GM12878 (cell line): Measurements from ENCODE around the gene SHANK1. TPM values are rescaled to one million over a fixed set of nuclear protein-coding genes. Genes with fewer than 3 reads are reported as not detected.

Source experiments
- ATAC-seq: fragments of 200-7000 bp; cut with Tn5 transposase; 3 replicates; pipeline ENCODE4 v1.9.1; 2020; ENCODE audit warnings: mild to moderate bottlenecking, moderate library complexity
- BruUV-seq: library from RNA; stranded (reverse); fragments of 400-500 nt; replicated peaks from 2 replicates; lab custom pipeline; 2021; lab: Mats Ljungman, UMichigan
- CTCF ChIA-PET: fragments of 300-600 bp; sonication (Branson Sonifier 250); formaldehyde crosslinking; extraction: SDS; loops from one replicate; lab custom pipeline; 2021; ENCODE audit warnings: inconsistent platforms; lab: Yijun Ruan, JAX
- POLR2A ChIA-PET: fragments of 350-600 bp; formaldehyde crosslinking; extraction: SDS; loops from one replicate; lab custom pipeline; 2021; ENCODE audit warnings: inconsistent platforms; lab: Charles Lee
- RAD21 ChIA-PET: fragments of 300-600 bp; sonication (Branson Sonifier 250); formaldehyde crosslinking; loops from one replicate; lab custom pipeline; 2023; ENCODE audit warnings: antibody characterized with exemption; ENCODE audit not compliant: unreplicated experiment; lab: Charles Lee
- SMC1A ChIA-PET: fragments of 300-600 bp; sonication (Branson Sonifier 250); formaldehyde crosslinking; loops from one replicate; lab custom pipeline; 2023; ENCODE audit not compliant: unreplicated experiment, uncharacterized antibody; lab: Charles Lee
- DNase-seq: peaks from one replicate; pipeline ENCODE4 v3.0.0-alpha.2; 2011; ENCODE audit warnings: low read depth, low spot score
- FAIRE-seq: peaks from 3 replicates; lab custom pipeline; 2011; peaks lifted over from hg19 to GRCh38; lab: Jason Lieb, UNC
- H2AFZ ChIP-seq: 2 replicates; pipeline ENCODE4 v1.6.0; 2011; ENCODE audit warnings: low read depth, low read length, control low read depth; ENCODE audit not compliant: control insufficient read depth
- H3K27ac ChIP-seq: 2 replicates; pipeline ENCODE4 v1.5.1; 2011; ENCODE audit warnings: control low read depth; ENCODE audit not compliant: control insufficient read depth, insufficient read depth
- H3K27me3 ChIP-seq, 2 experiments: replicated peaks in 1 of 2; 2 replicates each; pipeline versions ENCODE4 v1.6.0 to v1.6.1; 2011; ENCODE audit warnings: low read length in 1 of 2; ENCODE audit not compliant: control insufficient read depth in 2 of 2, insufficient read depth in 2 of 2
- H3K36me3 ChIP-seq, 2 experiments: 2 replicates each; pipeline ENCODE4 v1.5.1; 2011; ENCODE audit warnings: low read length in 1 of 2; ENCODE audit not compliant: control insufficient read depth in 2 of 2, insufficient read depth in 2 of 2
- H3K4me1 ChIP-seq: 2 replicates; pipeline ENCODE4 v1.6.1; 2011; ENCODE audit warnings: mild to moderate bottlenecking, low read length, moderate library complexity, mixed read lengths; ENCODE audit not compliant: control insufficient read depth, insufficient read depth
- H3K4me2 ChIP-seq: 2 replicates; pipeline ENCODE4 v1.6.0; 2011; ENCODE audit warnings: control low read depth; ENCODE audit not compliant: control insufficient read depth, insufficient read depth
- H3K4me3 ChIP-seq: fragments of 200-600 bp; sonication (generic); 2 replicates; pipeline ENCODE4 v1.5.1; 2016
- H3K79me2 ChIP-seq: 2 replicates; pipeline ENCODE4 v1.6.0; 2011; ENCODE audit warnings: low read length; ENCODE audit not compliant: control insufficient read depth, insufficient read depth
- H3K9ac ChIP-seq: 2 replicates; pipeline ENCODE4 v1.8.0; 2011; ENCODE audit warnings: low read length, control low read depth, mixed read lengths; ENCODE audit not compliant: control insufficient read depth, insufficient read depth
- H3K9me3 ChIP-seq: replicated peaks from 3 replicates; pipeline ENCODE4 v1.5.1; 2011; ENCODE audit warnings: mild to moderate bottlenecking, low read length; ENCODE audit not compliant: control insufficient read depth, insufficient read depth
- H4K20me1 ChIP-seq: 2 replicates; pipeline ENCODE4 v1.6.0; 2011; ENCODE audit not compliant: control insufficient read depth, insufficient read depth
- ATF3 ChIP-seq: IDR thresholded peaks from 2 replicates; pipeline ENCODE4 v1.6.1; 2011; ENCODE audit warnings: low read depth, mild to moderate bottlenecking, low read length, moderate library complexity, borderline replicate concordance; ENCODE audit errors: extremely low read depth
- CHD1 ChIP-seq: IDR thresholded peaks from 2 replicates; pipeline ENCODE4 v1.6.1; 2012; ENCODE audit warnings: low read depth, low read length, improper control_type of control experiment
- CREB1 ChIP-seq: IDR thresholded peaks from 2 replicates; pipeline ENCODE4 v1.6.1; 2012; ENCODE audit warnings: low read depth, mild to moderate bottlenecking, inconsistent platforms
- ELK1 ChIP-seq: IDR thresholded peaks from 2 replicates; pipeline ENCODE4 v1.6.1; 2012; ENCODE audit warnings: low read depth, low read length, improper control_type of control experiment
- JUND ChIP-seq: IDR thresholded peaks from 2 replicates; pipeline ENCODE4 v1.6.1; 2012; ENCODE audit warnings: low read depth, mild to moderate bottlenecking, low read length, improper control_type of control experiment, moderate library complexity
- NRF1 ChIP-seq: conservative IDR thresholded peaks from 2 replicates; pipeline ENCODE4 v1.6.1; 2011; ENCODE audit warnings: mild to moderate bottlenecking, low read depth, low read length, improper control_type of control experiment
- PAX8 ChIP-seq: fragments of 450-650 bp; IDR thresholded peaks from 2 replicates; pipeline ENCODE4 v1.6.1; 2017; ENCODE audit warnings: mild to moderate bottlenecking, moderate library complexity
- POLR2AphosphoS2 ChIP-seq: IDR thresholded peaks from 2 replicates; pipeline ENCODE4 v1.6.1; 2011; ENCODE audit warnings: low read depth, mild to moderate bottlenecking, low read length, improper control_type of control experiment, moderate library complexity
- POLR2AphosphoS5 ChIP-seq: IDR thresholded peaks from 2 replicates; pipeline ENCODE4 v1.6.1; 2011; ENCODE audit warnings: mild to moderate bottlenecking, low read length, inconsistent platforms
- SIX5 ChIP-seq: IDR thresholded peaks from 2 replicates; pipeline ENCODE4 v1.6.1; 2011; ENCODE audit warnings: mild to moderate bottlenecking, low read depth, low read length, moderate library complexity; ENCODE audit not compliant: severe bottlenecking
- SMARCA5 ChIP-seq: fragments of 450-650 bp; IDR thresholded peaks from 2 replicates; pipeline ENCODE4 v1.6.1; 2017; ENCODE audit warnings: mild to moderate bottlenecking
- ZNF207 ChIP-seq: fragments of 450-650 bp; IDR thresholded peaks from 2 replicates; pipeline ENCODE4 v1.6.1; 2014; ENCODE audit warnings: antibody characterized with exemption, mild to moderate bottlenecking, borderline replicate concordance
- WGBS: methylation state at CpG from one replicate; pipeline ENCODE4 v1.1.6; 2016; ENCODE audit warnings: low lambda C conversion rate; ENCODE audit not compliant: insufficient replicate concordance, insufficient coverage; ENCODE audit errors: missing lambda C conversion rate; 5-methylcytosine and 5-hydroxymethylcytosine counted together
- in situ Hi-C: fragments of 300-500 bp; cut with MboI; formaldehyde crosslinking; loops from 9 replicates; pipeline ENCODE4 v1.14.3; 2018; ENCODE audit warnings: mixed read lengths
- intact Hi-C: fragments of 100-400 bp; cut with micrococcal nuclease; formaldehyde crosslinking; loops from one replicate; pipeline ENCODE4 v1.14.2; 2022; ENCODE audit not compliant: unreplicated experiment
- polyA plus RNA-seq, 11 experiments: library from polyadenylated mRNA; depleted of rRNA in 4 of 11; unstranded in 6 of 11; stranded (reverse) in 5 of 11; fragments of >200 nt; fragmentation: Nextera tagmentation in 4 of 11; fragmentation: Illumina TruSeq in 1 of 11; extraction: Ambion mirVana in 4 of 11; extraction: Trizol in 1 of 11; gene quantifications; 1 replicate in 1 of 11; 2 replicates in 10 of 11; pipeline versions ENCODE4 v1.2.1 to v1.2.3, GENCODE V29; 2011 to 2016; ENCODE audit warnings: inconsistent platforms in 2 of 11, missing spikeins in 2 of 11, low read depth in 1 of 11
- total RNA-seq, 4 experiments: library from RNA; depleted of rRNA in 3 of 4; stranded (reverse); fragments of >200 nt in 3 of 4; fragmentation: Illumina TruSeq in 1 of 4; extraction: Trizol in 1 of 4; gene quantifications; 2 replicates each; pipeline versions ENCODE4 v1.2.1 to v1.2.3, GENCODE V29; 2013 to 2021
- TF ChIP-seq, protein P1 (sequence below), 3 experiments: IDR thresholded peaks in 2 of 3; conservative IDR thresholded peaks in 1 of 3; 2 replicates each; pipeline ENCODE4 v1.5.1; 2011; ENCODE audit warnings: low read depth in 3 of 3, low read length in 3 of 3, mild to moderate bottlenecking in 3 of 3, control low read depth in 2 of 3, moderate library complexity in 2 of 3, inconsistent platforms in 1 of 3, mixed read lengths in 1 of 3; ENCODE audit not compliant: control insufficient read depth in 2 of 3, insufficient read depth in 1 of 3; ENCODE audit errors: extremely low read depth in 1 of 3

The SHANK1 gene
- total and polyA plus RNA-seq, 10 of the 15 experiments (the other 5 are each of a cell fraction or from before 2014, with no cell fraction given) = not detected

DNA sequence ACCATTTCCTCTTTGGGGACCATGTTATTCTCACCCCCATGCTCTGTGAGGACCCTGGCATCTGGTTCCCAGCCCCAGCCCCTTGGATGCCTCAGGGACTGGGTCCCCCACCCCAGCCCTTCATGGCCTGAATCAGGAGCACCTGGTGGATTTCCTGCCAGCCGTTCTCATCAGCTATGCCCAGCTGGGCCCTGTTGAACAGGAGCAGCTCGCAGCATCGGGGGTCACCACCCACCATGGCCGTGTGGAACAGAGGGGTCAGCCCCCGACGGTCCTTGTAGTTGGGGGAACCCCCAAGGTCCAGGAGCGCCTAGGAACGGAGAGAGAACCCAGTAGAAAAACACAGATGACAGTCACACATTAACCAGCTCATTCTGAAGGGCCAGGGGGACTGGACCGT, 7.8 kb downstream of the SHANK1 start:
- no peak overlapping the region for H2AFZ ChIP-seq
- H3K9me3 ChIP-seq = no peaks in the 10 kb centered on the region
- no peak overlapping the region for H3K27ac ChIP-seq
- RAD21 ChIA-PET = no interaction called here
- in situ Hi-C loops = no loop called here
- H3K9ac ChIP-seq = no peak overlapping the region
- ATAC-seq (no peak), FAIRE-seq (no peak), DNase-seq (no peak)
- H3K27me3 ChIP-seq = peaks cover 0 to 2% of the 10 kb centered on the region in 2 experiments; a peak in 2 of 4 replicates
- no peaks in the 10 kb centered on the region for H3K79me2 ChIP-seq
- SMC1A ChIA-PET = no interaction called here
- no peak overlapping the region for H3K4me3 ChIP-seq
- POLR2A ChIA-PET = no interaction called here
- H4K20me1 ChIP-seq = no peaks in the 10 kb centered on the region
- 4% methylated on average over 9 of the region's 9 CpGs for WGBS
- BruUV-seq = no TSS peak
- H3K4me1 ChIP-seq = no peaks in the 10 kb centered on the region
- no peak overlapping the region for H3K4me2 ChIP-seq
- CTCF ChIA-PET = interaction anchor here (0.6 kb wide), 1 partner anchor 13 kb away, joined by 3 read pairs; no protein-coding TSS in a partner anchor
- TF ChIP-seq POLR2AphosphoS5 = no peak
- TF ChIP-seq ATF3 = no peak
- no peak for TF ChIP-seq ELK1
- no peak for TF ChIP-seq ZNF207
- no peak for TF ChIP-seq NRF1
- no peak for TF ChIP-seq PAX8
- no peak for TF ChIP-seq SIX5
- no peak for TF ChIP-seq POLR2AphosphoS2
- no peak for TF ChIP-seq CHD1
- TF ChIP-seq SMARCA5 = no peak
- TF ChIP-seq, protein P1, sequence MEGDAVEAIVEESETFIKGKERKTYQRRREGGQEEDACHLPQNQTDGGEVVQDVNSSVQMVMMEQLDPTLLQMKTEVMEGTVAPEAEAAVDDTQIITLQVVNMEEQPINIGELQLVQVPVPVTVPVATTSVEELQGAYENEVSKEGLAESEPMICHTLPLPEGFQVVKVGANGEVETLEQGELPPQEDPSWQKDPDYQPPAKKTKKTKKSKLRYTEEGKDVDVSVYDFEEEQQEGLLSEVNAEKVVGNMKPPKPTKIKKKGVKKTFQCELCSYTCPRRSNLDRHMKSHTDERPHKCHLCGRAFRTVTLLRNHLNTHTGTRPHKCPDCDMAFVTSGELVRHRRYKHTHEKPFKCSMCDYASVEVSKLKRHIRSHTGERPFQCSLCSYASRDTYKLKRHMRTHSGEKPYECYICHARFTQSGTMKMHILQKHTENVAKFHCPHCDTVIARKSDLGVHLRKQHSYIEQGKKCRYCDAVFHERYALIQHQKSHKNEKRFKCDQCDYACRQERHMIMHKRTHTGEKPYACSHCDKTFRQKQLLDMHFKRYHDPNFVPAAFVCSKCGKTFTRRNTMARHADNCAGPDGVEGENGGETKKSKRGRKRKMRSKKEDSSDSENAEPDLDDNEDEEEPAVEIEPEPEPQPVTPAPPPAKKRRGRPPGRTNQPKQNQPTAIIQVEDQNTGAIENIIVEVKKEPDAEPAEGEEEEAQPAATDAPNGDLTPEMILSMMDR (IDR thresholded peaks at IDR 0.05 in 2 of 3, conservative IDR thresholded peaks at IDR 0.05 in 1 of 3; ENCODE audit: control insufficient read depth in 2 of 3, extremely low read depth in 1 of 3, insufficient read depth in 1 of 3, low read depth in 3 of 3, low read length in 3 of 3) = no peak
- no peak for TF ChIP-seq JUND
- no peak for TF ChIP-seq CREB1
- intact Hi-C loops = no loop called here
- H3K36me3 ChIP-seq = no peaks in the 10 kb centered on the region
